Measurements from ENCODE around the gene C1orf174. TPM values are rescaled to one million over a fixed set of nuclear protein-coding genes. Genes with fewer than 3 reads are reported as not detected.

The C1orf174 gene
- total and polyA plus RNA-seq, 2 of the 4 experiments (the other 2 are of a cell fraction) = 26.7 to 45.7 TPM

- Histone ChIP-seq H4K20me1 (ENCODE audit: insufficient read depth, low read length) (peaks cover 3% of the 10 kb centered on the region; the same call in 1 of the 2 replicates), H2AK5ac (ENCODE audit: low read depth, low read length) (no peak overlapping the region), H3K27ac (ENCODE audit: insufficient read depth, low read length) (no peak overlapping the region), H2AFZ (replicated peaks; ENCODE audit: low read length, poor library complexity) (no peak overlapping the region), H3K27me3 (ENCODE audit: control insufficient read depth, insufficient read depth, low read length) (no peaks in the 10 kb centered on the region), H4K91ac (ENCODE audit: insufficient read depth, low read depth, low read length) (no peak overlapping the region), H3K14ac (replicated peaks; ENCODE audit: low read depth, low read length) (no peak overlapping the region), H3K4ac (ENCODE audit: low read depth, low read length) (no peak overlapping the region), H3K4me3 (ENCODE audit: insufficient read depth, low read depth, low read length) (no peak overlapping the region), H2BK120ac (ENCODE audit: low read depth, low read length) (no peak overlapping the region), H2BK5ac (ENCODE audit: low read depth, low read length, poor library complexity, severe bottlenecking) (no peak overlapping the region), H3K79me1 (ENCODE audit: low read depth in 1 of 2, low read length in 2 of 2) (peaks cover 16 to 19% of the 10 kb centered on the region in 2 experiments), H3K36me3 (ENCODE audit: control insufficient read depth, insufficient read depth, low read length) (peaks cover 26% of the 10 kb centered on the region), H3K4me1 (ENCODE audit: control insufficient read depth, insufficient read depth, low read length) (peaks cover 2% of the 10 kb centered on the region; the same call in 1 of the 2 replicates), H3K4me2 (ENCODE audit: low read depth, low read length) (no peak overlapping the region), H3K9me1 (ENCODE audit: insufficient read depth, low read length) (peaks cover 2% of the 10 kb centered on the region; the same call in 1 of the 2 replicates), H3K56ac (ENCODE audit: extremely low read depth, insufficient read depth, low read length) (no peak overlapping the region), H3K23ac (ENCODE audit: low read depth, low read length) (no peak overlapping the region), H3K9me3 (ENCODE audit: control insufficient read depth, insufficient read depth, low read length) (no peaks in the 10 kb centered on the region), H4K8ac (ENCODE audit: low read depth in 2 of 2, low read length in 2 of 2) (no peak overlapping the region), H2BK15ac (ENCODE audit: low read depth, low read length) (no peak overlapping the region), H4K5ac (ENCODE audit: low read depth, low read length) (no peak overlapping the region), H2AK9ac (replicated peaks; ENCODE audit: low read depth, low read length, poor library complexity) (no peak overlapping the region), H2BK20ac (ENCODE audit: low read depth, low read length) (no peak overlapping the region), H3K18ac (ENCODE audit: low read depth, low read length) (no peak overlapping the region), H3K9ac (ENCODE audit: low read depth, low read length) (no peak overlapping the region)
- ATAC-seq (ENCODE audit: low read depth) (no peak), DNase-seq (no peak)
- WGBS, 2 experiments (ENCODE audit: extremely low coverage in 2 of 2, insufficient read length in 1 of 2) = 61% methylated on average over 3 of the region's 12 CpGs; no CpG with 5 or more reads in 1 of the 2 experiments
- POLR2A ChIA-PET (ENCODE audit: unreplicated experiment) = no interaction called here
- in situ Hi-C loops (cut with MboI; ENCODE audit: low sequenced_read_pairs) (no loop called here), dilution Hi-C loops (cut with HindIII; ENCODE audit: low sequenced_read_pairs, unreplicated experiment) (no loop called here), intact Hi-C loops (cut with micrococcal nuclease) (no loop called here)
- TF ChIP-seq MXI1 (IDR thresholded peaks at IDR 0.05; ENCODE audit: borderline replicate concordance, low read depth, low read length) = no peak
- CTCF ChIA-PET = no interaction called here
- BruUV-seq (replicated peaks) = no TSS peak
These were observed 49.2 kb downstream of the C1orf174 start for GRCh38 chr1:3850857-3851256.

Measured in IMR-90 (cell line).